ENCODE results near the gene SEPTIN1.

Gene SEPTIN1

GRCh38 chr16:30382111-30382881 is at the start of gene SEPTIN1:
SEPTIN1 (minus strand) TSS chr16:30382561; CDS start chr16:30382542, 19 bp downstream.
- H3K4me3 ChIP-seq (ENCODE audit: low read depth, low read length) = peak within 1 kb of the TSS; percentile 63
- DNase-seq (ENCODE audit: low read depth) = no peak
- no peak for TF ChIP-seq CTCF (IDR thresholded peaks at IDR 0.05; ENCODE audit: low read depth, low read length, missing control alignments)

- DNase-seq (ENCODE audit: low read depth) = no peak
- TF ChIP-seq CTCF (IDR thresholded peaks at IDR 0.05; ENCODE audit: low read depth, low read length, missing control alignments) = no peak
- no peak overlapping the region for H3K4me3 ChIP-seq (ENCODE audit: low read depth, low read length)
These were observed 48.1 kb upstream of the SEPTIN1 start for GRCh38 chr16:30430428-30430970.

GRCh38 chr16:30429678-30430427 is 47.5 kb upstream of the SEPTIN1 start, which contains the start of gene DCTPP1:
DCTPP1 (minus strand) TSS chr16:30430030; CDS start chr16:30429980, 50 bp downstream.
- peak; percentile 90 for TF ChIP-seq CTCF (IDR thresholded peaks at IDR 0.05; ENCODE audit: low read depth, low read length, missing control alignments)
- peak within 1 kb of the TSS; percentile 84 for H3K4me3 ChIP-seq (ENCODE audit: low read depth, low read length)
- DNase-seq (ENCODE audit: low read depth) = peak; percentile 100

- no peak for TF ChIP-seq CTCF (IDR thresholded peaks at IDR 0.05; ENCODE audit: low read depth, low read length, missing control alignments)
- no peak for DNase-seq (ENCODE audit: low read depth)
- peak overlapping the region; percentile 84 for H3K4me3 ChIP-seq (ENCODE audit: low read depth, low read length)
These were observed 47.0 kb upstream of the SEPTIN1 start for GRCh38 chr16:30429418-30429677.

- no peak for DNase-seq (ENCODE audit: low read depth)
- no peak for TF ChIP-seq CTCF (IDR thresholded peaks at IDR 0.05; ENCODE audit: low read depth, low read length, missing control alignments)
- no peak overlapping the region for H3K4me3 ChIP-seq (ENCODE audit: low read depth, low read length)
These were observed 45.7 kb upstream of the SEPTIN1 start for GRCh38 chr16:30428055-30428454.

- DNase-seq (ENCODE audit: low read depth) = no peak
- no peak for TF ChIP-seq CTCF (IDR thresholded peaks at IDR 0.05; ENCODE audit: low read depth, low read length, missing control alignments)
- no peak overlapping the region for H3K4me3 ChIP-seq (ENCODE audit: low read depth, low read length)
These were observed 38.6 kb upstream of the SEPTIN1 start for GRCh38 chr16:30421010-30421409.
